ENCODE results near the gene ZFAND3.

The ZFAND3 gene

GRCh38 chr6:38153798-38154345 is 334.3 kb downstream of the ZFAND3 start:
- DNase-seq (ENCODE audit: low read depth, low spot score), result no peak

- DNase-seq (ENCODE audit: low read depth, low spot score), result no peak
These were observed 335.2 kb downstream of the ZFAND3 start for GRCh38 chr6:38154731-38155130.

- no peak for DNase-seq (ENCODE audit: low read depth, low spot score)
These were observed 335.6 kb downstream of the ZFAND3 start for GRCh38 chr6:38155144-38155543.

GRCh38 chr6:38155621-38156204 is 336.2 kb downstream of the ZFAND3 start:
- DNase-seq (ENCODE audit: low read depth, low spot score), result no peak

- no peak for DNase-seq (ENCODE audit: low read depth, low spot score)
These were observed 337.5 kb downstream of the ZFAND3 start for GRCh38 chr6:38156818-38157565.

GRCh38 chr6:38157905-38158304 is 338.4 kb downstream of the ZFAND3 start:
- DNase-seq (ENCODE audit: low read depth, low spot score), result no peak

- DNase-seq (ENCODE audit: low read depth, low spot score), result no peak
These were observed 339.3 kb downstream of the ZFAND3 start for GRCh38 chr6:38158762-38159350.

GRCh38 chr6:38159596-38159995 is 340.1 kb downstream of the ZFAND3 start:
- DNase-seq (ENCODE audit: low read depth, low spot score), result no peak

- DNase-seq (ENCODE audit: low read depth, low spot score), result no peak
These were observed 341.3 kb downstream of the ZFAND3 start for GRCh38 chr6:38160831-38161230.

- DNase-seq (ENCODE audit: low read depth, low spot score), result no peak
These were observed 341.8 kb downstream of the ZFAND3 start for GRCh38 chr6:38161331-38161730.

- DNase-seq (ENCODE audit: low read depth, low spot score), result no peak
These were observed 342.4 kb downstream of the ZFAND3 start for GRCh38 chr6:38161754-38162492.

- DNase-seq (ENCODE audit: low read depth, low spot score), result no peak
These were observed 343.1 kb downstream of the ZFAND3 start for GRCh38 chr6:38162493-38163185.

GRCh38 chr6:38163186-38164130 is 343.9 kb downstream of the ZFAND3 start:
- DNase-seq (ENCODE audit: low read depth, low spot score), result no peak

- DNase-seq (ENCODE audit: low read depth, low spot score), result no peak
These were observed 344.6 kb downstream of the ZFAND3 start for GRCh38 chr6:38164131-38164481.

- DNase-seq (ENCODE audit: low read depth, low spot score), result no peak
These were observed 345.2 kb downstream of the ZFAND3 start for GRCh38 chr6:38164671-38165108.

GRCh38 chr6:38166411-38167240 is 347.1 kb downstream of the ZFAND3 start:
- DNase-seq (ENCODE audit: low read depth, low spot score), result no peak

GRCh38 chr6:38167598-38167997 is 348.1 kb downstream of the ZFAND3 start:
- DNase-seq (ENCODE audit: low read depth, low spot score), result no peak

GRCh38 chr6:38168126-38168525 is 348.6 kb downstream of the ZFAND3 start:
- DNase-seq (ENCODE audit: low read depth, low spot score), result no peak

- no peak for DNase-seq (ENCODE audit: low read depth, low spot score)
These were observed 349.2 kb downstream of the ZFAND3 start for GRCh38 chr6:38168699-38169098.
